ENCODE measurements around the gene MIR17HG.
A peak's percentile ranks its signal among the peaks of the same experiment; 100 is the strongest.

MIR17HG gene

GRCh38 chr13:91368676-91369440, 21.4 kb downstream of the MIR17HG start:
- DNase-seq (ENCODE audit: low spot score), result no peak

GRCh38 chr13:91369441-91369831, 21.9 kb downstream of the MIR17HG start:
- DNase-seq (ENCODE audit: low spot score), result no peak

DNA sequence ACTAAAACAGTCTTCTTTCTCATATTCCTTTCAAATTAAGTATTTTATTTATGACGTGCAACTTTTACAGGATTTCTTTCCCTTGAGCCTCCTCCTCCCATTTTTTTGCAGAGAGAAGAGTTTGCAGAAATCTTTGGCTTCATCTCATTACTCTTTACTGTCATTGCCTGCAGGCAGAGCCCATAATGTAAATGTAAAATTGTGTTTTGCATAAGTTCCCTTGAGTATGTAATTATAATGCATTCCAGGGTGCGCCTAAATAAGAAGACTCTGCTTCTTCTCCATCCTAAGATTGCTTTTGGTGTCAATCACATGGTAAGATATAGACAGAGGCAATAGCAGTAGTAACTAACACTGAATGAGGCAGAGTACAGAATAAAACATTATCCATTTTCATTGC, 23.0 kb downstream of the MIR17HG start:
- no peak for DNase-seq (ENCODE audit: low spot score)

- DNase-seq (ENCODE audit: low spot score), result no peak
Measured at GRCh38 chr13:91372911-91373310, 25.4 kb downstream of the MIR17HG start.

- DNase-seq (ENCODE audit: low spot score), result no peak
Measured at GRCh38 chr13:91375116-91375729, 27.7 kb downstream of the MIR17HG start.

GRCh38 chr13:91381371-91381770, 33.9 kb downstream of the MIR17HG start:
- no peak for DNase-seq (ENCODE audit: low spot score)

GRCh38 chr13:91383836-91384235, 36.3 kb downstream of the MIR17HG start:
- DNase-seq (ENCODE audit: low spot score), result no peak

DNA sequence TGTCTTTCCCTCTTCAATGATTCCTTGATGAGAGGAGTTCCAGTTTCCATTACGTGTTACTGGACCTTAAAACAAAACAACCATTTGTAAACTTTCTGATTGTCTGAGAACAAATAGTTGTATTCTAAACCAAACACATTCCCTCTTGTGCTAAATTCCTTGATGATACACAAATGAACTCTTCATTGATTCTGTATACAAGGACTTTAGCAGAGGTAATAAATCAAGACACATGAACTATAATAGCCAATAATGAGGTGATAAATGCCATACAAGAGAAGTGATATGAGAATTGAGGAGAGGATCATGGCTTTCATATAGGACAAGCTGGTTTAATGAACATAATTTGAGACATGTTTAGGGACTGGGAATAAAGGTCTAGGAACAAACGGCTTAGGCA, 37.4 kb downstream of the MIR17HG start:
- DNase-seq (ENCODE audit: low spot score), result no peak

- DNase-seq (ENCODE audit: low spot score), result no peak
Measured at GRCh38 chr13:91389186-91389585, 41.7 kb downstream of the MIR17HG start.

GRCh38 chr13:91397595-91397994, 50.1 kb downstream of the MIR17HG start:
- no peak for DNase-seq (ENCODE audit: low spot score)

- DNase-seq (ENCODE audit: low spot score), result peak; percentile 44
Measured at GRCh38 chr13:91398413-91399188, 51.1 kb downstream of the MIR17HG start, which contains the start of gene GPC5. Gene GPC5 (plus strand): TSS chr13:91398621.

GRCh38 chr13:91399189-91400062, 51.9 kb downstream of the MIR17HG start:
- DNase-seq (ENCODE audit: low spot score), result no peak

- no peak for DNase-seq (ENCODE audit: low spot score)
Measured at GRCh38 chr13:91400063-91400399, 52.5 kb downstream of the MIR17HG start.

GRCh38 chr13:91400671-91401070, 53.2 kb downstream of the MIR17HG start:
- DNase-seq (ENCODE audit: low spot score), result no peak

DNA sequence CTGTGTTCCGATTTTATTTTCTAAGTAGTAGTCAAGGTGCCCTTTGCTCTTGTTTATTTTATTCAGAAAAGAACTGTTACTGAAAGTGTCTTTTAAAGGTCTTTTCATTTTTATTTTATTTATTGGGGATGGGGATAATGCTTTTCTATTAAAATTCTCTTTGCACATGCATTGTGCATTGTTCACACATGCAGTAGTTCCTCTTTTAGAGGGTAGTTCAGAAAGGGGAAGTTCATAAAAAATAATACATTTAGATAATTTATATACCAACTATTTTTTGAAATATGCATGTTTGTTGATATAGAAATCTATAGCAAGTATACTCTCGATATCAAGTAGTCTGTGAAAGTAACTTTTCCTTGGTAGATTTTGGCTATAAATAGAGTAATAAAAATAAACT, 54.4 kb downstream of the MIR17HG start:
- DNase-seq (ENCODE audit: low spot score), result no peak
